Hepatocyte (in vitro differentiated cells): ENCODE measurements around the gene DRAP1. TPM values are rescaled to one million over a fixed set of nuclear protein-coding genes. Genes with fewer than 3 reads are reported as not detected.

Experiments used
- DNase-seq: peaks from one replicate; pipeline ENCODE4 v3.0.0-alpha.2; 2016; ENCODE audit warnings: low spot score
- H2AFZ ChIP-seq: fragments of 200-600 bp; sonication (generic); 2 replicates; pipeline ENCODE4 v1.6.0; 2016; ENCODE audit warnings: antibody characterized with exemption, mild to moderate bottlenecking
- H3K27ac ChIP-seq: fragments of 200-600 bp; sonication (generic); 2 replicates; pipeline ENCODE4 v1.5.1; 2016; ENCODE audit warnings: mild to moderate bottlenecking
- H3K27me3 ChIP-seq: fragments of 200-600 bp; sonication (generic); 2 replicates; pipeline ENCODE4 v1.6.1; 2016
- H3K36me3 ChIP-seq: fragments of 200-600 bp; sonication (generic); replicated peaks from 2 replicates; pipeline ENCODE4 v1.5.1; 2016; ENCODE audit warnings: low read depth; ENCODE audit not compliant: insufficient read depth
- H3K4me1 ChIP-seq: fragments of 200-600 bp; sonication (generic); 2 replicates; pipeline ENCODE4 v1.5.1; 2016; ENCODE audit warnings: mild to moderate bottlenecking, moderate library complexity; ENCODE audit not compliant: insufficient read depth
- H3K4me2 ChIP-seq: fragments of 200-600 bp; sonication (generic); 2 replicates; pipeline ENCODE4 v1.6.0; 2016
- H3K4me3 ChIP-seq: fragments of 200-600 bp; sonication (generic); 2 replicates; pipeline ENCODE4 v1.5.1; 2016; ENCODE audit warnings: mild to moderate bottlenecking
- H3K79me2 ChIP-seq: fragments of 200-600 bp; sonication (generic); 2 replicates; pipeline ENCODE4 v1.6.0; 2017; ENCODE audit warnings: mild to moderate bottlenecking
- H3K9me2 ChIP-seq: fragments of 200-600 bp; sonication (generic); replicated peaks from 2 replicates; pipeline ENCODE4 v1.6.0; 2017; ENCODE audit warnings: mild to moderate bottlenecking; ENCODE audit not compliant: insufficient read depth
- H3K9me3 ChIP-seq: fragments of 200-600 bp; sonication (generic); 2 replicates; pipeline ENCODE4 v1.5.1; 2016; ENCODE audit warnings: low read depth, mild to moderate bottlenecking
- H4K20me1 ChIP-seq: fragments of 200-600 bp; sonication (generic); 2 replicates; pipeline ENCODE4 v1.6.0; 2016; ENCODE audit warnings: mild to moderate bottlenecking; ENCODE audit not compliant: insufficient read depth, poor library complexity, severe bottlenecking
- CTCF ChIP-seq: fragments of 200-600 bp; sonication (generic); IDR thresholded peaks from 2 replicates; pipeline ENCODE4 v1.5.1; 2016; ENCODE audit warnings: antibody characterized with exemption, mild to moderate bottlenecking; ENCODE audit not compliant: poor library complexity
- EZH2 ChIP-seq: fragments of 200-600 bp; sonication (generic); IDR thresholded peaks from 2 replicates; pipeline ENCODE4 v1.6.1; 2016; ENCODE audit warnings: antibody characterized with exemption, mild to moderate bottlenecking, borderline replicate concordance
- EZH2phosphoT487 ChIP-seq: fragments of 200-600 bp; sonication (generic); IDR thresholded peaks from one replicate; pipeline ENCODE4 v1.6.1; 2018; ENCODE audit warnings: antibody characterized with exemption, mild to moderate bottlenecking, low read depth, moderate library complexity; ENCODE audit not compliant: unreplicated experiment, severe bottlenecking
- WGBS: methylation state at CpG from one replicate; pipeline ENCODE4 v1.1.6; 2016; ENCODE audit warnings: low lambda C conversion rate; ENCODE audit errors: missing lambda C conversion rate; 5-methylcytosine and 5-hydroxymethylcytosine counted together
- polyA plus RNA-seq: library from polyadenylated mRNA; unstranded; fragments of >200 nt; fragmentation: Nextera tagmentation; extraction: Ambion mirVana; gene quantifications from 2 replicates; pipeline ENCODE4 v1.2.1, GENCODE V29; 2016
- total RNA-seq: library from RNA; depleted of rRNA; stranded (reverse); fragments of >200 nt; gene quantifications from 2 replicates; pipeline ENCODE4 v1.2.3, GENCODE V29; 2014

Gene DRAP1
- total and polyA plus RNA-seq, 2 experiments from 2014 or later, result 59.1 to 158 TPM

- Histone ChIP-seq H2AFZ (peak overlapping the region; percentile 52), H3K27me3 (no peaks in the 10 kb centered on the region)
- 15% methylated on average over 39 of the region's 54 CpGs for WGBS
Measured at GRCh38 chr11:65873318-65874156, 45.7 kb upstream of the DRAP1 start.

GRCh38 chr11:65879617-65880016 lies 39.6 kb upstream of the DRAP1 start, which contains the start of gene CTSW:
Gene CTSW, plus strand, starts transcription at chr11:65879837. Its CDS starts 18 bp downstream, at chr11:65879855.
- Histone ChIP-seq H3K9me2 (no peaks in the 10 kb centered on the region), H3K9me3 (no peaks in the 10 kb centered on the region), H3K27ac (no peak within 1 kb of the TSS), H3K4me2 (no peak within 1 kb of the TSS), H3K27me3 (no peaks in the 10 kb centered on the region), H3K4me1 (no peaks in the 10 kb centered on the region), H3K79me2 (no peaks in the 10 kb centered on the region), H4K20me1 (no peaks in the 10 kb centered on the region), H3K4me3 (no peak within 1 kb of the TSS), H2AFZ (no peak within 1 kb of the TSS), H3K36me3 (no peaks in the 10 kb centered on the region)
- WGBS, result 82% methylated on average over 7 of the region's 7 CpGs
- DNase-seq, result no peak
- TF ChIP-seq CTCF (no peak), EZH2phosphoT487 (no peak)

More at GRCh38 chr11:65873318-65874156, 45.7 kb upstream of the DRAP1 start:
- Histone ChIP-seq H3K4me3 (peak overlapping the region; percentile 58), H4K20me1 (no peaks in the 10 kb centered on the region), H3K27ac (peak overlapping the region; percentile 80), H3K4me1 (no peaks in the 10 kb centered on the region), H3K9me2 (no peaks in the 10 kb centered on the region), H3K79me2 (no peaks in the 10 kb centered on the region), H3K4me2 (peak overlapping the region; percentile 99), H3K9me3 (no peaks in the 10 kb centered on the region), H3K36me3 (no peaks in the 10 kb centered on the region)
- TF ChIP-seq CTCF (no peak), EZH2phosphoT487 (no peak), EZH2 (no peak)
- peak; percentile 98 for DNase-seq

GRCh38 chr11:65880027-65880426 lies 39.2 kb upstream of the DRAP1 start:
- Histone ChIP-seq H2AFZ (no peak overlapping the region), H3K36me3 (no peaks in the 10 kb centered on the region), H3K79me2 (peaks cover 2% of the 10 kb centered on the region), H4K20me1 (no peaks in the 10 kb centered on the region), H3K27ac (no peak overlapping the region), H3K9me3 (no peaks in the 10 kb centered on the region), H3K4me2 (no peak overlapping the region), H3K4me3 (no peak overlapping the region), H3K9me2 (no peaks in the 10 kb centered on the region), H3K27me3 (no peaks in the 10 kb centered on the region), H3K4me1 (no peaks in the 10 kb centered on the region)
- DNase-seq, result no peak
- TF ChIP-seq CTCF, result no peak
- no peak for TF ChIP-seq EZH2
- no peak for TF ChIP-seq EZH2phosphoT487
- WGBS, result 87% methylated on average over 7 of the region's 7 CpGs
